Sigmoid colon (tissue), 4 donors: ENCODE data around the gene WHAMM.

Source experiments
- EP300 ChIP-seq, 4 donors: sonication (generic); formaldehyde crosslinking; IDR thresholded peaks; one replicate each; pipeline ENCODE4 v1.6.1; 2017; ENCODE audit warnings: antibody characterized with exemption in 4 of 4
- POLR2A ChIP-seq, 2 donors: fragments of 450-650 bp; IDR thresholded peaks; one replicate each; pipeline ENCODE4 v1.6.1; 2016; ENCODE audit warnings: antibody characterized with exemption in 2 of 2, mild to moderate bottlenecking in 2 of 2, moderate library complexity in 2 of 2
- TF ChIP-seq, protein P1 (sequence below), 4 experiments: fragments of 450-650 bp in 3 of 4; fragments of 200-600 bp in 1 of 4; IDR thresholded peaks; one replicate each; pipeline ENCODE4 v1.5.1; 2016 to 2019; ENCODE audit warnings: antibody characterized with exemption in 4 of 4, mild to moderate bottlenecking in 3 of 4, moderate library complexity in 2 of 4

DNA sequence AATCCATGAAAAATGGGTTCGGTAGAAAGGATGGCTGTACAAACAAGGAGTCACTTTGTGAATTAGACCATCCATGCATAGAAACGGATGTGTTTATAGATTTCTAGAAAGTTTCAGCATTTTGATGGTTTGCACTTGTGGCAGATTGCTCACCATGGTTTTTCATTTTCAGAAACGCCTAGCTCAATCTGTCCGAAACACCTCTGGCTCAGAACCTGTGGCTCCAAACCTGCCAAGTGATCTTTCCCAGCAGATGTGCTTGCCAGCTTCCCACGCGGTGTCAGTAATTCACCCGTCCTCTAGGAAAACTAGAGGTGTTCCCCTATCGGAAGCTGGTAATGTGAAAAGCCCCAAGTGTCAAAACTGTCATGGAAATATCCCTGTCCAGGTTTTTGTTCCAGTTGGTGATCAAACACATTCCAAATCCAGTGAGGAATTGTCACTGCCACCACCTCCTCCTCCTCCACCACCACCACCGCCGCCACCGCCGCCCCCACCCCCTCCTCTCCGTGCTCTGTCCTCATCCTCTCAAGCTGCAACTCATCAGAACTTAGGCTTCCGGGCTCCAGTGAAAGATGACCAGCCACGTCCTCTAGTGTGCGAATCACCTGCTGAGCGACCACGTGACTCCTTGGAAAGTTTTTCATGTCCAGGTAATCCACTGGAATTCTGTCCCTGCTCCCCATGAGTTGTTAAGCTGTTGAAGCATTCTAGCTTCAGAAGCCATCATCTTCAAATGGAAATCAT is 21.2 kb downstream of the WHAMM start:
- TF ChIP-seq, protein P1, sequence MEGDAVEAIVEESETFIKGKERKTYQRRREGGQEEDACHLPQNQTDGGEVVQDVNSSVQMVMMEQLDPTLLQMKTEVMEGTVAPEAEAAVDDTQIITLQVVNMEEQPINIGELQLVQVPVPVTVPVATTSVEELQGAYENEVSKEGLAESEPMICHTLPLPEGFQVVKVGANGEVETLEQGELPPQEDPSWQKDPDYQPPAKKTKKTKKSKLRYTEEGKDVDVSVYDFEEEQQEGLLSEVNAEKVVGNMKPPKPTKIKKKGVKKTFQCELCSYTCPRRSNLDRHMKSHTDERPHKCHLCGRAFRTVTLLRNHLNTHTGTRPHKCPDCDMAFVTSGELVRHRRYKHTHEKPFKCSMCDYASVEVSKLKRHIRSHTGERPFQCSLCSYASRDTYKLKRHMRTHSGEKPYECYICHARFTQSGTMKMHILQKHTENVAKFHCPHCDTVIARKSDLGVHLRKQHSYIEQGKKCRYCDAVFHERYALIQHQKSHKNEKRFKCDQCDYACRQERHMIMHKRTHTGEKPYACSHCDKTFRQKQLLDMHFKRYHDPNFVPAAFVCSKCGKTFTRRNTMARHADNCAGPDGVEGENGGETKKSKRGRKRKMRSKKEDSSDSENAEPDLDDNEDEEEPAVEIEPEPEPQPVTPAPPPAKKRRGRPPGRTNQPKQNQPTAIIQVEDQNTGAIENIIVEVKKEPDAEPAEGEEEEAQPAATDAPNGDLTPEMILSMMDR (IDR thresholded peaks at IDR 0.05): no peak
- TF ChIP-seq POLR2A (IDR thresholded peaks at IDR 0.05) (no peak), EP300 (IDR thresholded peaks at IDR 0.05) (no peak)
